ENCODE measurements around the gene DSCAM.

DNA sequence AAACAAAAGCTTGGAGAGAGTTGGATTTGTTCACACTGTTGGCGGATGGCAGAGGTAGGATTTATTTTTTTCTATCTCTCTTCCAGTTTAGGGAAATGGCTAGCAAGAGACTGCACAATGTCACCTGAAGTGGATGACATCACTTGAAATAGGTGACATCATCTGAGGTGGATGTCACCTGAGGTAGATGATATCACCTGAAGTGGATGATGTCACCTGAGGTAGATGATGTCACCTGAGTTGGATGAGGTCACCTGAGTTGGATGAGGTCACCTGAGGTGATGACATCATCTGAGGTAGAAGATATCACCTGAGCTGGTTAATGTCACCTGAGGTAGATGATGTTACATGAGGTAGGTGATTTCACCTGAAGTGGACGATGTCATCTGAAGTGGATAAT lies 413.4 kb downstream of the DSCAM start:
- TF ChIP-seq EZH2 (IDR thresholded peaks at IDR 0.05; ENCODE audit: low read length, missing control alignments), result no peak
- TF ChIP-seq, protein P1, sequence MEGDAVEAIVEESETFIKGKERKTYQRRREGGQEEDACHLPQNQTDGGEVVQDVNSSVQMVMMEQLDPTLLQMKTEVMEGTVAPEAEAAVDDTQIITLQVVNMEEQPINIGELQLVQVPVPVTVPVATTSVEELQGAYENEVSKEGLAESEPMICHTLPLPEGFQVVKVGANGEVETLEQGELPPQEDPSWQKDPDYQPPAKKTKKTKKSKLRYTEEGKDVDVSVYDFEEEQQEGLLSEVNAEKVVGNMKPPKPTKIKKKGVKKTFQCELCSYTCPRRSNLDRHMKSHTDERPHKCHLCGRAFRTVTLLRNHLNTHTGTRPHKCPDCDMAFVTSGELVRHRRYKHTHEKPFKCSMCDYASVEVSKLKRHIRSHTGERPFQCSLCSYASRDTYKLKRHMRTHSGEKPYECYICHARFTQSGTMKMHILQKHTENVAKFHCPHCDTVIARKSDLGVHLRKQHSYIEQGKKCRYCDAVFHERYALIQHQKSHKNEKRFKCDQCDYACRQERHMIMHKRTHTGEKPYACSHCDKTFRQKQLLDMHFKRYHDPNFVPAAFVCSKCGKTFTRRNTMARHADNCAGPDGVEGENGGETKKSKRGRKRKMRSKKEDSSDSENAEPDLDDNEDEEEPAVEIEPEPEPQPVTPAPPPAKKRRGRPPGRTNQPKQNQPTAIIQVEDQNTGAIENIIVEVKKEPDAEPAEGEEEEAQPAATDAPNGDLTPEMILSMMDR (conservative IDR thresholded peaks at IDR 0.05 in 1 of 2, IDR thresholded peaks at IDR 0.05 in 1 of 2; ENCODE audit: low read depth in 1 of 2, low read length in 2 of 2), result no peak
